ENCODE measurements around the gene ZNRF3. TPM values are rescaled to one million over a fixed set of nuclear protein-coding genes. Genes with fewer than 3 reads are reported as not detected.

Gene ZNRF3
- total and polyA plus RNA-seq, 8 donors, result 2.4 to 6.8 (median 3.9) TPM

DNA sequence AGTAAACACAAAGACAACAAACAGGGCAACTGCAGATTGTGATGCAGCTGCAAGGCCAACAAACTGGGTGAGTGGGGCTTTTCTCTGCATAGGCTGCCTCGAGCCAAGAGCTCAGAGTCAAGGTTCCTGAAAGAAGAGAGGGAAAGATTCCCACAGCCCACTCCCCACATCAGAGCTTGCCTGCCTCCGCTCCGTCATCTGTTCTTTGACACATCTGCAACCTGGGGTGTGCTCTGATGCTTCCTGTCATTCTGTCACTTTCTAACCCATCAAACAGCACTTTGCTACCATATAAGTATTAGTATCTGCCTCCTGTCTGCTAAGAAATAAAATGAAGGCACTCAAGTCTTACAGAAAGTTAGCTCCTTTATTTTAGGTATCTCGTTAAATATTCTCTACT is 131.4 kb downstream of the ZNRF3 start:
- FAIRE-seq, result no peak
- no peak for ATAC-seq
- H3K4me1 ChIP-seq, result peaks cover 0 to 14% (median 9%) of the 10 kb centered on the region in 3 donors
- H3K4me3 ChIP-seq, result no peak overlapping the region
- TF ChIP-seq, protein P1, sequence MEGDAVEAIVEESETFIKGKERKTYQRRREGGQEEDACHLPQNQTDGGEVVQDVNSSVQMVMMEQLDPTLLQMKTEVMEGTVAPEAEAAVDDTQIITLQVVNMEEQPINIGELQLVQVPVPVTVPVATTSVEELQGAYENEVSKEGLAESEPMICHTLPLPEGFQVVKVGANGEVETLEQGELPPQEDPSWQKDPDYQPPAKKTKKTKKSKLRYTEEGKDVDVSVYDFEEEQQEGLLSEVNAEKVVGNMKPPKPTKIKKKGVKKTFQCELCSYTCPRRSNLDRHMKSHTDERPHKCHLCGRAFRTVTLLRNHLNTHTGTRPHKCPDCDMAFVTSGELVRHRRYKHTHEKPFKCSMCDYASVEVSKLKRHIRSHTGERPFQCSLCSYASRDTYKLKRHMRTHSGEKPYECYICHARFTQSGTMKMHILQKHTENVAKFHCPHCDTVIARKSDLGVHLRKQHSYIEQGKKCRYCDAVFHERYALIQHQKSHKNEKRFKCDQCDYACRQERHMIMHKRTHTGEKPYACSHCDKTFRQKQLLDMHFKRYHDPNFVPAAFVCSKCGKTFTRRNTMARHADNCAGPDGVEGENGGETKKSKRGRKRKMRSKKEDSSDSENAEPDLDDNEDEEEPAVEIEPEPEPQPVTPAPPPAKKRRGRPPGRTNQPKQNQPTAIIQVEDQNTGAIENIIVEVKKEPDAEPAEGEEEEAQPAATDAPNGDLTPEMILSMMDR (IDR thresholded peaks at IDR 0.05), result no peak
- WGBS, 2 donors, result 97 to 98% methylated on average over 4 of the region's 4 CpGs
- no peaks in the 10 kb centered on the region for H3K9me3 ChIP-seq
- H3K36me3 ChIP-seq, result no peaks in the 10 kb centered on the region
- no peak for DNase-seq
- intact Hi-C loops (cut with DNase I), result no loop called here
- no peaks in the 10 kb centered on the region for H3K27me3 ChIP-seq
- no peak overlapping the region for H3K27ac ChIP-seq

DNA sequence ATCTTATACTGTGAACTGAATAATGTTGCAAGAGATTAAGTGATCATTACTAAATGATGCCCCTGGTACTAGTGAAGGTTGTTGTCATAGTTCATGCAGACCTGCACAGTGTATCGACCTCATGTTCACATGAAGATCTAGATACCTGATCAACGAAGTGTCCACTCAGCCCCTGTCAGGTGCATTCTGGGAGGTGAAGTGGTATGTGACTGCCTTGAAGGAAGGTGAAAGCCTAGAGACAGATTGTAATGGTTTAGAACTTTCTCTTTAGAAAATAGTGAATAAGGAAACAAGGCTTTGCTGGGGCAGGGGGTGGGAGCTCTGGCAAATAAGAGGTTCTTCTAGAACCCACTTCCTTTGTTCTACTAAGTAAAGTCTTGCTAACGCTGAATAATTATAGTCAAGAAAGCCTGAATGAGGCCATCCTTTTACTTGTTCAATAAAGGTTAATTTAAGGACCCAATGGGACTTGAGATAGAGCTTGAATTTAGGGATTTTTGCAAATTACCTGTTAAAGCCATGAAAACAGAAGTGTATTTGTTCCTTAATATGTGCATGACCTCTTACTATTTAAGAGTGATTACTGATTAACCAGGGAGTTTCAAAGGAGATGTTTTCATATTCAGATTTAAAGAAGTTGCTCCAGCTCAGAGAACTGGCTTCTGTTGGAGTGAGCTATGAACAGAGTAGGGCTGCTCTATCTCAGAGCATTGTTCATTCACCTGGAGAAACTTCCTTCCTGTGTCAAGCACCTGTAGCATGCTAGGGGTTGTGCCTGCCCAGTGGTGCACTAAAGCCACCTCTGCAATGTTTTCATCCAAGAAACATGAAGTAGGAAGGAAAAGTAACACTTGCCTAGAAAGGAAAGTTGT is 132.9 kb downstream of the ZNRF3 start:
- DNase-seq (no peak), FAIRE-seq (no peak)

DNA sequence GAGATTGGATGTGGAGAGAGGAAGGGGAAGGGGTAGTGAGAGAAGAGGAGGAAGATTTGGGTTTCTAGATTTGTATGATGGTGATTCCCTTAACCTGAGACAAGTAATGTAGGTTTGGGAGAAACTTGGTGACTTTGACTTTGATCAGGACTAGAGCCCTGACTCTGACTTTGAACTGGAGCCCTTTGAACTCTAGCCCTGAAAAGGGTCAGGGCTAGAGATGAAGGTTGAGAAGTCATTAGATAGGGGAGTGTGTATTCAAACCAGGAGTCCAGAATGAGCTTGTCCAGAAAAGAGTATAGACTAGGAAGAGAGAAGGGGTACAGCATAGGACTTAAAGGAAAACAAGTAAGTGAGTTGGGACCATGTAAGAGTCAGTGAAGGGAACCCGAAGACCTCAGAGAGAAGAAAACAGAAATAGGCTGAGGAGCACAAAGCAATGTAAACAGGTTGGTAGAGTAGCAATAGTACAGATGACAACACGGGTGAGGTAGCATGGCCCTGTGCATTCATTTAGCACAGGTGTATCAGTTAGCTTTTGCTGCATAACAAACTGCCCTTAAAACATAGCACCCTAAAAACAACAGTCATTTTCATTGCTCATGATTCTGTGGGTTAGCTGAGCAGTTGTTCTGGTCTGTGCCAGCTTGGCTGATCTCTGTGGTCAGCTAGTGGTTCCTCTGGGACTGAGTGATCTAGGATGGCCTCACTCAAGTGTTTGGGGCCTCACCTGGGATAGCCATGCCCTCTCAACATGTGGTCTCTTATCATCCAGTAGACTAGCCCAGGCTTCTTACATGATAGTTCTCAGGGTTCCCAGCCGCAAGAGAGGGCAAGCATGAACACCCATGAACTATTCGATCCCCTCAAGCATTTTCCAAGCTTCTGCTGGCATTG is 135.2 kb downstream of the ZNRF3 start:
- FAIRE-seq (no peak), ATAC-seq (no peak), DNase-seq (no peak)
- WGBS, 2 donors, result 93 to 99% methylated on average over 4 of the region's 4 CpGs
- intact Hi-C loops (cut with DNase I), result no loop called here
- TF ChIP-seq, protein P1 (IDR thresholded peaks at IDR 0.05), result no peak
- H3K4me1 ChIP-seq, result peaks cover 0 to 29% (median 27%) of the 10 kb centered on the region in 3 donors
- no peaks in the 10 kb centered on the region for H3K27me3 ChIP-seq
- H3K4me3 ChIP-seq, result no peak overlapping the region
- no peaks in the 10 kb centered on the region for H3K9me3 ChIP-seq
- H3K36me3 ChIP-seq, result no peaks in the 10 kb centered on the region
- no peak overlapping the region for H3K27ac ChIP-seq

More for the DNA sequence above, 132.9 kb downstream of the ZNRF3 start:
- no peaks in the 10 kb centered on the region for H3K9me3 ChIP-seq
- peak; percentile 9 to 83 (median 65) for ATAC-seq
- H3K4me3 ChIP-seq, result no peak overlapping the region
- TF ChIP-seq, protein P1 (IDR thresholded peaks at IDR 0.05), result no peak
- peak overlapping the region in 3 of 4 donors; percentile 13 to 60 (median 34) for H3K27ac ChIP-seq
- H3K36me3 ChIP-seq, result no peaks in the 10 kb centered on the region
- peaks cover 0 to 14% (median 9%) of the 10 kb centered on the region in 3 donors for H3K4me1 ChIP-seq
- intact Hi-C loops (cut with DNase I), result no loop called here
- 39 to 52% methylated on average over 3 of the region's 3 CpGs for whole genome bisulfite sequencing, 2 donors
- H3K27me3 ChIP-seq, result no peaks in the 10 kb centered on the region

DNA sequence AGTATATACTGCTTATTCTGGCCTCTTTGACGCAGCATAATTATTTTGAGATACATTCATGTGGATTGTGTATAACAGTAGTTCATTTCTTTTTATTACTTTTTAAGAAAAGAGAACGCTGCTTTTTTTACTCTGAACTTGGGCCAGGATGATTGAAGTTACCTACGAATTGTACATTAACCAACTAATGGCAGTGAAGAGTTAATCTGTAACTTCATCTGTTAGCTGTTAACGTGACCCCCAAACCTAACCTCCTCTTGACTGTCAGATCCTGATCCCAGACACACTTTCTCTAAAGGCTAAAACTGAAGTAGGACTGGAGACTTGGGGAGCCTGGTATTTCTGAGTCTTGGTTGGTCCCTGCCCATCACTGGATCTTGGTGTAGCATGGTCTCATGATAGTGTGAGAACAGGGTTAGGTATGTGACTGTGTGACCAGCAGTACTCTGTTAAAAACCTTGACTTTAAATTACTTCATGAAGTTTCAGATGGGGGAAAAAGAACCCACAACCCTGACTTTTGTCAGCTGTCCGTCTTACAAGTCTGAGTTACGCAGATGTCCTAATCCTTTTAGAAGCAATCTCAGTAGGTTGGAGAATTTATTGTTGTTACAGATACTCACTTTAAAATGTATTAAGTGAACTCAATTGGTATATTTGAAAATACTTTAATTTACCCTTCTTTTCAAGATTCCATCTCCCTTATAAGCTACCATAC is 138.9 kb downstream of the ZNRF3 start:
- DNase-seq, result no peak
- H3K27ac ChIP-seq, result peak overlapping the region in 2 of 4 donors; percentile 30 to 39
- peak in 3 of 4 donors; percentile 30 to 74 (median 66) for ATAC-seq
- WGBS, 2 donors, result 43 to 56% methylated on average over 6 of the region's 6 CpGs
- no peaks in the 10 kb centered on the region for H3K36me3 ChIP-seq
- TF ChIP-seq, protein P1 (IDR thresholded peaks at IDR 0.05), result no peak
- no peaks in the 10 kb centered on the region for H3K27me3 ChIP-seq
- FAIRE-seq, result no peak
- no peak overlapping the region for H3K4me3 ChIP-seq
- intact Hi-C loops (cut with DNase I), result loop anchor here in 1 of 3 donors (10.0 kb wide), 1 partner anchor 97 kb away; no protein-coding TSS in a partner anchor
- no peaks in the 10 kb centered on the region for H3K9me3 ChIP-seq
- peaks cover 0 to 29% (median 13%) of the 10 kb centered on the region in 3 donors for H3K4me1 ChIP-seq
